Ureter (tissue), 1 donor: ENCODE data around the gene FCSK. TPM values are rescaled to one million over a fixed set of nuclear protein-coding genes. Genes with fewer than 3 reads are reported as not detected.

Experiments used
- DNase-seq: peaks from one replicate; pipeline ENCODE4 v3.0.0-alpha.2; 2020; ENCODE audit warnings: low spot score
- total RNA-seq: library from RNA; stranded (reverse); gene quantifications from one replicate; pipeline ENCODE4 v1.2.4, GENCODE V29; 2023
- donor health status: DM: yes; HTN: yes; CAD: no.

The FCSK gene
- total RNA-seq, 1 donor from 2014 or later, result 29.7 TPM

- DNase-seq, result no peak
Measured at GRCh38 chr16:70476272-70477020, 22.1 kb downstream of the FCSK start.

GRCh38 chr16:70478169-70478568 is 23.8 kb downstream of the FCSK start:
- no peak for DNase-seq

- DNase-seq, result no peak
Measured at GRCh38 chr16:70478912-70479341, 24.5 kb downstream of the FCSK start.

GRCh38 chr16:70480127-70481105 is 26.0 kb downstream of the FCSK start:
- no peak for DNase-seq

GRCh38 chr16:70481929-70482536 is 27.6 kb downstream of the FCSK start:
- no peak for DNase-seq

- DNase-seq, result no peak
Measured at GRCh38 chr16:70482624-70483023, 28.2 kb downstream of the FCSK start.

- no peak for DNase-seq
Measured at GRCh38 chr16:70483426-70483825, 29.0 kb downstream of the FCSK start.

- no peak for DNase-seq
Measured at GRCh38 chr16:70484867-70485266, 30.5 kb downstream of the FCSK start.

- DNase-seq, result no peak
Measured at GRCh38 chr16:70490261-70490660, 35.9 kb downstream of the FCSK start.

- DNase-seq, result no peak
Measured at GRCh38 chr16:70493802-70494201, 39.4 kb downstream of the FCSK start.

- DNase-seq, result no peak
Measured at GRCh38 chr16:70494202-70494770, 39.9 kb downstream of the FCSK start.

- no peak for DNase-seq
Measured at GRCh38 chr16:70494777-70495176, 40.4 kb downstream of the FCSK start.

GRCh38 chr16:70495425-70496182 is 41.2 kb downstream of the FCSK start:
- DNase-seq, result no peak

GRCh38 chr16:70496513-70496912 is 42.1 kb downstream of the FCSK start:
- DNase-seq, result no peak

- DNase-seq, result no peak
Measured at GRCh38 chr16:70508752-70509151, 54.4 kb downstream of the FCSK start.

- no peak for DNase-seq
Measured at GRCh38 chr16:70510216-70510615, 55.8 kb downstream of the FCSK start.

- DNase-seq, result no peak
Measured at GRCh38 chr16:70511833-70512232, 57.4 kb downstream of the FCSK start.

GRCh38 chr16:70512456-70512855 is 58.1 kb downstream of the FCSK start:
- DNase-seq, result no peak

- DNase-seq, result no peak
Measured at GRCh38 chr16:70520612-70521297, 66.4 kb downstream of the FCSK start.

GRCh38 chr16:70522216-70523075 is 68.1 kb downstream of the FCSK start:
- DNase-seq, result no peak
